Upper lobe of right lung (tissue), 1 donor: ENCODE results near the gene ACSBG1. TPM values are rescaled to one million over a fixed set of nuclear protein-coding genes. Genes with fewer than 3 reads are reported as not detected.
A peak's percentile ranks its signal among the peaks of the same experiment; 100 is the strongest.

Source experiments
- ATAC-seq: fragments of 200-7000 bp; cut with Tn5 transposase; one replicate; pipeline ENCODE4 v1.9.1; 2020; ENCODE audit warnings: mild to moderate bottlenecking, moderate library complexity
- DNase-seq: peaks from one replicate; pipeline ENCODE4 v3.0.0-alpha.2; 2020
- H3K27ac ChIP-seq: fragments of 200-600 bp; one replicate; pipeline ENCODE4 v1.8.0; 2022
- H3K27me3 ChIP-seq: fragments of 200-600 bp; one replicate; pipeline ENCODE4 v1.8.0; 2022; ENCODE audit warnings: mild to moderate bottlenecking
- H3K36me3 ChIP-seq: fragments of 200-600 bp; one replicate; pipeline ENCODE4 v1.8.0; 2022
- H3K4me1 ChIP-seq: fragments of 200-600 bp; one replicate; pipeline ENCODE4 v1.8.0; 2022
- H3K4me3 ChIP-seq: fragments of 200-600 bp; one replicate; pipeline ENCODE4 v1.8.0; 2022; ENCODE audit warnings: mild to moderate bottlenecking
- H3K9me3 ChIP-seq: fragments of 200-600 bp; one replicate; pipeline ENCODE4 v1.8.0; 2022
- intact Hi-C: fragments of 100-400 bp; cut with DNase I; formaldehyde crosslinking; loops from one replicate; pipeline ENCODE4 v1.11.0; 2022
- total RNA-seq: library from RNA; stranded (reverse); fragmentation: NEBNext Ultra II Directional; extraction: Animal tissue kit (Norgen Biotek cat#: 25700); gene quantifications from one replicate; pipeline ENCODE4 v1.2.1, GENCODE V29; 2021
- TF ChIP-seq, protein P1 (sequence below): fragments of 200-600 bp; IDR thresholded peaks from one replicate; pipeline ENCODE4 v1.8.0; 2022; ENCODE audit warnings: antibody characterized with exemption
- donor health status: DM: no; HTN: yes; CAD: no; lungs with severe emphysema.

Gene ACSBG1
- total RNA-seq, 1 donor from 2014 or later: not detected

DNA sequence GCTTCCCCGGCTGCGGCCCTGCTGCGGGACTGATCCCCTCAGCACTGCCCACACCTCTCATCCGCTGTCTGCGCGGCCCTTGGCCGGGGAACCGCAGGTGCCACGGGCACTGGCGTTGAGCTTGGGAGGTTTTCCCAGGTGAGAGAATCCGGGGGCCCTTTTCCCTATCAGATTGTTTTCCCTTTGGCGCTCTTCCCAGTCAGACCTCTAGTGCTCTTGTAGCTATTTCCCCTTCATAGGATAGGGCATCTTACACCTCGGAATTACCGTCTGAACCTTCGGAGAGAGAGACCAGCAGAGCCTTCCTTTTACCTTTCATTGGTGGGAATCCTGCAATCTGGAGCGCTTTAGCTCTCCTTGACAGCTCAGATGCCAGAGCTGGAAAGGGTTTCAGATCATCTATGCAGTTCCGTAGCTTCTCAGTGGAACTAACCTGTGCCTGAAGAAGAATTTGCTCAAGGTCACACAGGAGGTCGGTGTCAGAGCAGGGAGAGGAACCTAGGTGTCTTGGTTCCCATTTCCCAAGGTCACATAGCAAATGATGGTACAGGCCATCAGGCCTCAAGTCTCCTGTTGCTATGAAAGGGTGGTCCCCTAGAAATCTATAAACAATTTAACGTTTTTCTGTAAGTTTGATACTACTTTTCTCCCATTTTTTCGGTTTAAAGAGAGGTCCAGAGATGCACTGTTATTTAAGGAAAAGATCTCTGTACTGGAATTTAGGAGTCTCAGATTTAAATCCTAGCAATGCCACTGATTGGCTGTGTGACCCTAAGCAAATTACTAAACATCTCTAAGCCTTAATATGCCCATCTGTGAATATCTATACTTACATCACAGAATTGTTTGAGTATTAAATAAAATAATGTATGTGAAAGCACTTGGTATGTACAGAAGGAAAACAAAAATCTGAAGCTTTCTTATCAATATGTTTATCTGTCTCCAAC lies 84.3 kb downstream of the ACSBG1 start:
- H3K4me3 ChIP-seq: peak overlapping the region; percentile 84
- no peaks in the 10 kb centered on the region for H3K9me3 ChIP-seq
- H3K27ac ChIP-seq: peak overlapping the region; percentile 85
- intact Hi-C loops: no loop called here
- no peaks in the 10 kb centered on the region for H3K36me3 ChIP-seq
- ATAC-seq: peak; percentile 26
- TF ChIP-seq, protein P1, sequence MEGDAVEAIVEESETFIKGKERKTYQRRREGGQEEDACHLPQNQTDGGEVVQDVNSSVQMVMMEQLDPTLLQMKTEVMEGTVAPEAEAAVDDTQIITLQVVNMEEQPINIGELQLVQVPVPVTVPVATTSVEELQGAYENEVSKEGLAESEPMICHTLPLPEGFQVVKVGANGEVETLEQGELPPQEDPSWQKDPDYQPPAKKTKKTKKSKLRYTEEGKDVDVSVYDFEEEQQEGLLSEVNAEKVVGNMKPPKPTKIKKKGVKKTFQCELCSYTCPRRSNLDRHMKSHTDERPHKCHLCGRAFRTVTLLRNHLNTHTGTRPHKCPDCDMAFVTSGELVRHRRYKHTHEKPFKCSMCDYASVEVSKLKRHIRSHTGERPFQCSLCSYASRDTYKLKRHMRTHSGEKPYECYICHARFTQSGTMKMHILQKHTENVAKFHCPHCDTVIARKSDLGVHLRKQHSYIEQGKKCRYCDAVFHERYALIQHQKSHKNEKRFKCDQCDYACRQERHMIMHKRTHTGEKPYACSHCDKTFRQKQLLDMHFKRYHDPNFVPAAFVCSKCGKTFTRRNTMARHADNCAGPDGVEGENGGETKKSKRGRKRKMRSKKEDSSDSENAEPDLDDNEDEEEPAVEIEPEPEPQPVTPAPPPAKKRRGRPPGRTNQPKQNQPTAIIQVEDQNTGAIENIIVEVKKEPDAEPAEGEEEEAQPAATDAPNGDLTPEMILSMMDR: no peak
- H3K4me1 ChIP-seq: peaks cover 24% of the 10 kb centered on the region
- no peak for DNase-seq
- H3K27me3 ChIP-seq: no peaks in the 10 kb centered on the region

DNA sequence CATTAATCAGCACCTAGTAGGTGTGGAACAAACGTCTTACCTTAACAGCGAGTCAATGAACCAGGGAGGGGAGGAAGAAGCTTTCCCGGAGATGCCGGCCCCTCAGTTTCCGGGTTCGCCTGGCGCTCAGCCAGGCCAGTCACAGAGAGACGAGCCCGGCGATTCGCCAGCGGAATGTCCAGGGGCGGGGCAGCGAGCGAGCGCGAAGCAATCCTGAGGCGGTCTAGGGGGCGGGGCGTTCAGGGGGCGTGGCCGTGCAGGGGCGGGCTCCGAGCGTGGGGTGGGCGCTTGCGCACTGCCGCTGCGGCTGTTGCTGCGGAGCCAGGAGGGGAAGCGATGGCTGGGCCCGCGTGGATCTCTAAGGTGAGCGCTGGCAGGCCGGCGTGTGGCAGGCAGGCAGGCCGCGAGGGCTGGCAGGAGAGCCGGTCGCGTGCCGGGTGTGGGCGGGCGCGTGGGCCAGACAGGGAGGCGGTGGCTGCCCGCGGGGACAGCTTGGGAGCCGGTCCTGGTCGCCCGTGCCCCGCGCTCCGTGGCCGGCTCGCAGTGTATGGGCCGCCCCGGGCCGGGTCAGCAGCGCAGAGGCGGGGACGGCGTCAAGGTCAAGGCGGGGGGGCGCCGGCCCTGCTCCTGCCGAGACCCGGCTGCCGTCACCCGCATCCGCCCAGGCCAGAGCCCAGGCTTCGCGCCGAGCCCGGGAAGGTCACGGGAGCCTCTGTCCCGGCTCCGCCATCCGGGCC lies 85.1 kb downstream of the ACSBG1 start, which contains the start of gene IDH3A:
TSS of gene IDH3A (plus strand) at position 295 of the 737 bp plus-strand sequence. CDS start at position 337, 42 bp downstream.
- DNase-seq (peak; percentile 100), ATAC-seq (peak; percentile 100)
- H3K9me3 ChIP-seq: no peaks in the 10 kb centered on the region
- intact Hi-C loops: no loop called here
- peak within 1 kb of the TSS; percentile 84 for H3K4me3 ChIP-seq
- no peaks in the 10 kb centered on the region for H3K27me3 ChIP-seq
- H3K27ac ChIP-seq: peak within 1 kb of the TSS; percentile 85
- H3K4me1 ChIP-seq: peaks cover 16% of the 10 kb centered on the region
- H3K36me3 ChIP-seq: no peaks in the 10 kb centered on the region
- TF ChIP-seq, protein P1: no peak

DNA sequence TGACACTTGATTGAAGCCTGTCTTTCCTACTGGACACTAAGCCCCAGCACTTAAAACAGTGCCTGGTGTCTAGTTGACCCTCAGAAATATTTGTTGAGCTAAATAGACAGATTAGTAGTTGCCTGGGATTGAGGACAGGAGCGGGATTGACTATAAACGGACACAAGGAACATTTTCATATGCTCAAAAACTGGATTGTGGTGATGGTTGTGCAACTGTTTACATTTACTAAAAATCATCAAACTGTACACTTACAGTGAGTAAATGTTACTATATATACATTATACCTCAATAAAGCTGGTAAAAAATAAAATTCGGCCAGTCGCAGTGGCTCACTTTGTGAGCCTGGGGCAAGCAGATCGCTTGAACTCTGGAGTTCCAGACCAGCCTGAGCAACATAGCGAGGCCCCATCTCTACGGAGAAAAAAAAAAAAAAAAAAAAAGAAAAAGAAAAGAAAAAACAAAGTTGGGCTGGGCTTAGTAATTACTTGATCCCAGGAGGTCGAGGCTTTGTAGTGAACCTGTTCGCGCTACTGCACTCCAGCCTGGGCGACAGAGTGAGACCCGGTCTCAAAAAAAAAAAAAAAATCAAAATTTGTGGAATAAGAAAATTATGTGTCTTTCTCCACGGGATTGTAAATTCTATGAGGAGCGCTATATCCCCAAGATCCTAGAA lies 85.8 kb downstream of the ACSBG1 start:
- TF ChIP-seq, protein P1: no peak

DNA sequence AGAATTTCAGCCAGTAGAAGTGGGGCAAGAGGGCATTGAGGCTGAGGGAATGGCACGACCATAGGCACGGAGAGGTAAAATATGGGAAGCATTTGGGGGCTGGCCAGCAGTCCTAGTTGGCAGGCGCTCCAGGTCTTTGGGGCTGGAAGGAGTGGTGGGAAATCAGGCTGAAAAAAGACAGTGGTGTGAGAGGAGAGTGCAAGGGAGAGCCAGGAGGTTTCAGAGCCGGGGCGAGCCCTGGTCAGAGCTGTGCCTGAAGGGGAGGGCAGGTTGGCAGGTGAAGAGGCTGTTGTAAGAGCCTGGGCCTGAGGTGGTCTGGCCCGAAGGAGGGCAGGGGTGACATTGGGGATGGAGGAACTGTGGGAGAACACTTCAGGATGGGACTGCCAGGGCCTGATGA lies 86.8 kb downstream of the ACSBG1 start:
- Histone ChIP-seq H3K36me3 (no peaks in the 10 kb centered on the region), H3K27me3 (no peaks in the 10 kb centered on the region), H3K4me1 (peaks cover 16% of the 10 kb centered on the region), H3K9me3 (no peaks in the 10 kb centered on the region), H3K27ac (no peak overlapping the region), H3K4me3 (no peak overlapping the region)
- TF ChIP-seq, protein P1: no peak
- ATAC-seq: no peak
- no peak for DNase-seq
- intact Hi-C loops: no loop called here

More for the DNA sequence above, 85.8 kb downstream of the ACSBG1 start:
- DNase-seq: no peak
- no peaks in the 10 kb centered on the region for H3K9me3 ChIP-seq
- H3K4me3 ChIP-seq: peak overlapping the region; percentile 84
- H3K27me3 ChIP-seq: no peaks in the 10 kb centered on the region
- intact Hi-C loops: no loop called here
- H3K36me3 ChIP-seq: no peaks in the 10 kb centered on the region
- peaks cover 16% of the 10 kb centered on the region for H3K4me1 ChIP-seq
- peak overlapping the region; percentile 58 for H3K27ac ChIP-seq
- no peak for ATAC-seq

DNA sequence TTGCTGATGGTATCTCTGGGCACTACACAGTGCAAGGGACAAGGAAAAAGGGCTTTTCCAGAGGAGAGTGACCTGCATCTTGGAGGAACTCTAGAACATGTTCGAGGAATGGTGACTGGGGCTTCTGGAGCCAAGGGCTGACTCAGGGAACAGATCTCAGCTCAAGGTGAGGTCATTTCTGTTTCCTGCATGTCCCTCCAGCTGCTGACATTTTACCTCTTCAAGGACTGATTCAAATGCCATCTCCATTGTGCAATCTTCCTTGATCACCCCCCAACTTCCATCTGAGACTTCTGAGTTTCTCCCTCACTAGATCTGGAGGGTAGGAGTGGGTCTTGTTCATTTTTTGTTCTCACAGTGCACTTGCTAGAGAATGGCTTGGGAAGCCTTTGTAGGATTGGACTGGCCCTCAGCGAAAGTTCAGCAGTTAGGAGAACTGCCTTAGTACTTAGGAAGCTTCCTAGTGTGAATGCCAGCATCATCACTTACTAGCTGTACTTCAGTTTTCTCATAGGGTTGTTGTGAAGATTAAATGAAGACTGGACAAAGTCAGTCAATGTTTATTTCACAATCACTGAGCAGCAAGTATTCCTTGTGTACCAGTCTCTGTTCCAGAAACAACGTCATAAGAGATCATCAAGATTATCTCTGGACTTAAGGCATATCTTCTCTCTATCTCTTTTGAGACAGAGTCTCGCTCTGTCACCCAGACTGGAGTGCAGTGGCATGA lies 87.8 kb downstream of the ACSBG1 start:
- Histone ChIP-seq H3K36me3 (no peaks in the 10 kb centered on the region), H3K4me3 (no peak overlapping the region), H3K9me3 (no peaks in the 10 kb centered on the region), H3K4me1 (peaks cover 16% of the 10 kb centered on the region), H3K27me3 (no peaks in the 10 kb centered on the region), H3K27ac (no peak overlapping the region)
- intact Hi-C loops: no loop called here
- DNase-seq (no peak), ATAC-seq (no peak)
- TF ChIP-seq, protein P1: no peak
